HFFc6 (cell line): ENCODE data around the gene POLR2F. TPM values are rescaled to one million over a fixed set of nuclear protein-coding genes. Genes with fewer than 3 reads are reported as not detected.

ENCODE experiments used
- DNase-seq: peaks from one replicate; pipeline ENCODE4 v3.0.0-alpha.2; 2018
- H3K27ac Mint-ChIP-seq: 2 replicates; pipeline ENCODE4 v1.8.0; 2020; ENCODE audit warnings: mild to moderate bottlenecking, mixed read lengths
- H3K27me3 Mint-ChIP-seq: 2 replicates; pipeline ENCODE4 v1.8.0; 2021; ENCODE audit warnings: mild to moderate bottlenecking, moderate library complexity, mixed read lengths; ENCODE audit not compliant: insufficient read depth
- H3K36me3 Mint-ChIP-seq: 2 replicates; pipeline ENCODE4 v1.8.0; 2021; ENCODE audit warnings: low read depth, mixed read lengths
- H3K4me1 Mint-ChIP-seq: 2 replicates; pipeline ENCODE4 v1.8.0; 2020; ENCODE audit warnings: low read depth, mixed read lengths
- H3K4me3 Mint-ChIP-seq: 2 replicates; pipeline ENCODE4 v1.8.0; 2020; ENCODE audit warnings: mild to moderate bottlenecking, moderate library complexity, mixed read lengths
- H3K9me3 Mint-ChIP-seq: 2 replicates; pipeline ENCODE4 v1.8.0; 2020; ENCODE audit warnings: mild to moderate bottlenecking, mixed read lengths
- CTCF ChIP-seq: fragments of 200-600 bp; sonication (generic); IDR thresholded peaks from 2 replicates; pipeline ENCODE4 v1.5.0; 2021; ENCODE audit warnings: antibody characterized with exemption, mild to moderate bottlenecking
- total RNA-seq, 6 experiments: library from RNA; stranded (reverse); fragmentation: NEBNext Ultra II Directional; extraction: Animal tissue kit (Norgen Biotek cat#: 25700); gene quantifications; 2 replicates in 1 of 6; 3 replicates in 5 of 6; pipeline ENCODE4 v1.2.3, GENCODE V29; 2021

POLR2F gene
- total RNA-seq, 6 experiments from 2014 or later, result 91.6 to 130 (median 107) TPM

GRCh38 chr22:37922191-37922590, 31.3 kb upstream of the POLR2F start:
- Mint-ChIP-seq H3K27ac (no peak overlapping the region), H3K27me3 (no peaks in the 10 kb centered on the region; the same call in 1 of the 2 replicates), H3K36me3 (peaks cover 5% of the 10 kb centered on the region), H3K4me3 (no peak overlapping the region), H3K4me1 (no peaks in the 10 kb centered on the region), H3K9me3 (no peaks in the 10 kb centered on the region)
- DNase-seq, result no peak
- no peak for TF ChIP-seq CTCF

GRCh38 chr22:37923927-37924326, 29.6 kb upstream of the POLR2F start:
- no peak for DNase-seq
- Mint-ChIP-seq H3K27ac (no peak overlapping the region), H3K36me3 (peaks cover 12% of the 10 kb centered on the region)

GRCh38 chr22:37924386-37925065, 29.0 kb upstream of the POLR2F start:
- Mint-ChIP-seq H3K27ac (no peak overlapping the region), H3K36me3 (peaks cover 15% of the 10 kb centered on the region), H3K9me3 (no peaks in the 10 kb centered on the region), H3K4me3 (no peak overlapping the region), H3K27me3 (no peaks in the 10 kb centered on the region; the same call in 1 of the 2 replicates), H3K4me1 (no peaks in the 10 kb centered on the region)
- no peak for TF ChIP-seq CTCF
- DNase-seq, result no peak

More at GRCh38 chr22:37923927-37924326, 29.6 kb upstream of the POLR2F start:
- Mint-ChIP-seq H3K9me3 (no peaks in the 10 kb centered on the region), H3K27me3 (no peaks in the 10 kb centered on the region), H3K4me1 (no peaks in the 10 kb centered on the region), H3K4me3 (no peak overlapping the region; the same call in 1 of the 2 replicates)
- no peak for TF ChIP-seq CTCF

GRCh38 chr22:37925330-37925729, 28.2 kb upstream of the POLR2F start:
- Mint-ChIP-seq H3K27ac (no peak overlapping the region), H3K36me3 (peaks cover 11% of the 10 kb centered on the region)

GRCh38 chr22:37925767-37926166, 27.7 kb upstream of the POLR2F start:
- Mint-ChIP-seq H3K4me1 (peaks cover 5% of the 10 kb centered on the region), H3K4me3 (no peak overlapping the region)
- no peak for DNase-seq

More at GRCh38 chr22:37925330-37925729, 28.2 kb upstream of the POLR2F start:
- Mint-ChIP-seq H3K27me3 (no peaks in the 10 kb centered on the region; the same call in 1 of the 2 replicates), H3K4me3 (no peak overlapping the region), H3K4me1 (peaks cover under 1% of the 10 kb centered on the region; the same call in 1 of the 2 replicates), H3K9me3 (no peaks in the 10 kb centered on the region)
- no peak for TF ChIP-seq CTCF
- no peak for DNase-seq

More at GRCh38 chr22:37925767-37926166, 27.7 kb upstream of the POLR2F start:
- Mint-ChIP-seq H3K27ac (no peak overlapping the region), H3K36me3 (peaks cover 10% of the 10 kb centered on the region), H3K9me3 (no peaks in the 10 kb centered on the region), H3K27me3 (no peaks in the 10 kb centered on the region; the same call in 1 of the 2 replicates)
- no peak for TF ChIP-seq CTCF
